Esophagus muscularis mucosa (tissue), 4 donors: Measurements from ENCODE around the gene CERCAM.

ENCODE experiments used
- CTCF ChIP-seq, 3 experiments: fragments of 200-600 bp in 2 of 3; fragments of 450-650 bp in 1 of 3; sonication (generic) in 2 of 3; IDR thresholded peaks; one replicate each; pipeline ENCODE4 v1.5.1; 2017 to 2019; ENCODE audit warnings: antibody characterized with exemption in 3 of 3, mild to moderate bottlenecking in 2 of 3, moderate library complexity in 1 of 3
- EP300 ChIP-seq: sonication (generic); formaldehyde crosslinking; IDR thresholded peaks from one replicate; pipeline ENCODE4 v1.6.1; 2017; ENCODE audit warnings: antibody characterized with exemption
- POLR2A ChIP-seq: fragments of 450-650 bp; IDR thresholded peaks from one replicate; pipeline ENCODE4 v1.6.1; 2017; ENCODE audit warnings: antibody characterized with exemption, moderate library complexity, mild to moderate bottlenecking, low read depth
- POLR2AphosphoS5 ChIP-seq, 2 donors: sonication (generic); formaldehyde crosslinking; IDR thresholded peaks; one replicate each; pipeline ENCODE4 v1.6.1; 2017; ENCODE audit warnings: antibody characterized with exemption in 2 of 2

GRCh38 chr9:128485414-128485855 lies 64.8 kb downstream of the CERCAM start:
- TF ChIP-seq POLR2A, result no peak
- no peak for TF ChIP-seq CTCF (IDR thresholded peaks at IDR 0.05)
- no peak for TF ChIP-seq POLR2AphosphoS5 (IDR thresholded peaks at IDR 0.05)
- TF ChIP-seq EP300, result no peak
